ENCODE data around the gene NKX2-4. TPM values are rescaled to one million over a fixed set of nuclear protein-coding genes. Genes with fewer than 3 reads are reported as not detected.

The NKX2-4 gene
- total RNA-seq, 1 experiment from 2014 or later, result 0.15 TPM

DNA sequence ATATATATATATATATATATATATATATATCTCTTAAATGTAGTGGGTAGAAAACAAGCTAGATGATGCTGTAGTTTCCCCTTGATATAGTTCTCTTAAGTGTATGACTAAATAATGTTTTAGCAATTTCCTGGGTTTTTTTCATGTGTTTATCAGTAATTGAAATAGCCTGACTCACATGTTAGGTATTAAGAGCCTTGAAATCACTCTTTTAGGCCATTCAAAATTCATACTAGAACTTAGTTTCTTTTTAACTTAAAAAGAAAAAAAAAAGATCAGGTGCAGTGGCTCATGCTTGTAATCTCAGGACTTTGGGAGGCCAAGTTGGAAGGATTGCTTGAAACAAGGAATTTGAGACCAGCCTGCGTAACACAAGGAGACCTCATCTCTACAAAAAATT lies 44.1 kb downstream of the NKX2-4 start:
- H2BK15ac ChIP-seq (ENCODE audit: low read depth, low read length), result no peak overlapping the region
- Mint-ChIP-seq H3K4me1 (no peaks in the 10 kb centered on the region), H3K9me3 (no peaks in the 10 kb centered on the region), H3K27ac (no peak overlapping the region), H3K36me3 (ENCODE audit: insufficient read depth in 1 of 3, low read depth in 3 of 3) (peaks cover 17 to 52% (median 50%) of the 10 kb centered on the region in 3 experiments; a peak in 6 of 7 replicates), H3K4me3 (no peak overlapping the region), H3K27me3 (ENCODE audit: low read depth) (no peaks in the 10 kb centered on the region)
- no peak overlapping the region for H3K14ac ChIP-seq (ENCODE audit: insufficient read depth, low read length)
- no peaks in the 10 kb centered on the region for H3K9me3 ChIP-seq (ENCODE audit: control insufficient read depth, low read depth, low read length)
- H3K27ac ChIP-seq (ENCODE audit: insufficient read length, low read depth, low read length), result no peak overlapping the region
- no peak overlapping the region for H2AFZ ChIP-seq (ENCODE audit: low read length)
- H3T11ph ChIP-seq (ENCODE audit: low read length), result no peak overlapping the region
- H3K79me1 ChIP-seq (ENCODE audit: insufficient read depth, low read depth, low read length, poor library complexity, severe bottlenecking), result no peaks in the 10 kb centered on the region
- H3K18ac ChIP-seq (ENCODE audit: insufficient read length, low read depth, low read length), result no peak overlapping the region
- no peak overlapping the region for H4K5ac ChIP-seq (ENCODE audit: insufficient read length, low read depth, low read length)
- H3K4me2 ChIP-seq (ENCODE audit: insufficient read depth, insufficient read length, low read length), result no peak overlapping the region
- H3K27me3 ChIP-seq (ENCODE audit: insufficient read depth, low read length), result no peaks in the 10 kb centered on the region
- H4K8ac ChIP-seq (replicated peaks; ENCODE audit: insufficient read length, low read depth, low read length), result no peak overlapping the region
- H3K9ac ChIP-seq (ENCODE audit: extremely low read depth, insufficient read length, low read length), result no peak overlapping the region
- WGBS (ENCODE audit: extremely low coverage, insufficient read length, low lambda C conversion rate), result no CpG with 5 or more reads among the region's 1 CpG
- no peak overlapping the region for H4K91ac ChIP-seq (ENCODE audit: insufficient read length, low read depth, low read length)
- TF ChIP-seq, protein P1, sequence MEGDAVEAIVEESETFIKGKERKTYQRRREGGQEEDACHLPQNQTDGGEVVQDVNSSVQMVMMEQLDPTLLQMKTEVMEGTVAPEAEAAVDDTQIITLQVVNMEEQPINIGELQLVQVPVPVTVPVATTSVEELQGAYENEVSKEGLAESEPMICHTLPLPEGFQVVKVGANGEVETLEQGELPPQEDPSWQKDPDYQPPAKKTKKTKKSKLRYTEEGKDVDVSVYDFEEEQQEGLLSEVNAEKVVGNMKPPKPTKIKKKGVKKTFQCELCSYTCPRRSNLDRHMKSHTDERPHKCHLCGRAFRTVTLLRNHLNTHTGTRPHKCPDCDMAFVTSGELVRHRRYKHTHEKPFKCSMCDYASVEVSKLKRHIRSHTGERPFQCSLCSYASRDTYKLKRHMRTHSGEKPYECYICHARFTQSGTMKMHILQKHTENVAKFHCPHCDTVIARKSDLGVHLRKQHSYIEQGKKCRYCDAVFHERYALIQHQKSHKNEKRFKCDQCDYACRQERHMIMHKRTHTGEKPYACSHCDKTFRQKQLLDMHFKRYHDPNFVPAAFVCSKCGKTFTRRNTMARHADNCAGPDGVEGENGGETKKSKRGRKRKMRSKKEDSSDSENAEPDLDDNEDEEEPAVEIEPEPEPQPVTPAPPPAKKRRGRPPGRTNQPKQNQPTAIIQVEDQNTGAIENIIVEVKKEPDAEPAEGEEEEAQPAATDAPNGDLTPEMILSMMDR (conservative IDR thresholded peaks at IDR 0.05), result no peak
- H3K23ac ChIP-seq (ENCODE audit: insufficient read length, low read depth, low read length), result no peak overlapping the region
- no peak overlapping the region for H3K56ac ChIP-seq (ENCODE audit: insufficient read length, low read depth, low read length)
- no peak overlapping the region for H2BK20ac ChIP-seq (ENCODE audit: low read depth, low read length, poor library complexity, severe bottlenecking)
- no peaks in the 10 kb centered on the region for H3K79me2 ChIP-seq (ENCODE audit: insufficient read depth, low read length)
- H3K4me1 ChIP-seq (ENCODE audit: insufficient read depth, low read length), result no peaks in the 10 kb centered on the region
- no peak overlapping the region for H2AK5ac ChIP-seq (ENCODE audit: insufficient read length, low read length)
- no peak for DNase-seq
- H3K23me2 ChIP-seq (ENCODE audit: insufficient read length, low read depth, low read length, poor library complexity, severe bottlenecking), result no peaks in the 10 kb centered on the region
- H3K4ac ChIP-seq (ENCODE audit: low read depth, low read length), result no peak overlapping the region
- H2BK12ac ChIP-seq (ENCODE audit: insufficient read length, low read depth, low read length), result no peak overlapping the region
- no peaks in the 10 kb centered on the region for H4K20me1 ChIP-seq (ENCODE audit: control insufficient read depth, insufficient read depth, insufficient read length)
- H2BK120ac ChIP-seq (ENCODE audit: low read depth, low read length, poor library complexity, severe bottlenecking), result no peak overlapping the region
- H2BK5ac ChIP-seq (ENCODE audit: insufficient read length, low read length), result no peak overlapping the region

All from H9 (cell line).